H1 (cell line): ENCODE results near the gene TCF4. TPM values are rescaled to one million over a fixed set of nuclear protein-coding genes. Genes with fewer than 3 reads are reported as not detected.

Source experiments
- CTCF ChIA-PET: fragments of 300-600 bp; sonication (Branson Sonifier 250); formaldehyde crosslinking; loops from one replicate; lab custom pipeline; 2021; ENCODE audit not compliant: partially characterized antibody; lab: Charles Lee
- POLR2A ChIA-PET: fragments of 300-600 bp; sonication (Branson Sonifier 250); formaldehyde crosslinking; loops from one replicate; lab custom pipeline; 2021; ENCODE audit warnings: inconsistent platforms; ENCODE audit not compliant: partially characterized antibody; lab: Charles Lee
- DNase-seq, 2 experiments: peaks; one replicate each; pipeline versions ENCODE4 v3.0.0 to v3.0.0-alpha.2; 2010 to 2022; ENCODE audit warnings: low spot score in 2 of 2, low read depth in 1 of 2, mixed read lengths in 1 of 2
- FAIRE-seq: peaks from 2 replicates; lab custom pipeline; 2011; peaks lifted over from hg19 to GRCh38; lab: Jason Lieb, UNC
- H2AFZ ChIP-seq: 2 replicates; pipeline ENCODE4 v1.8.1; 2012; ENCODE audit warnings: low read length, inconsistent platforms
- H2AK5ac ChIP-seq: 2 replicates; pipeline ENCODE4 v1.6.1; 2013; ENCODE audit warnings: low read depth, low read length
- H2BK120ac ChIP-seq: replicated peaks from 2 replicates; pipeline ENCODE3; 2013; ENCODE audit warnings: low read depth, low read length, inconsistent platforms
- H2BK12ac ChIP-seq: 2 replicates; pipeline ENCODE4 v1.6.1; 2013; ENCODE audit warnings: low read depth, low read length
- H2BK15ac ChIP-seq: 2 replicates; pipeline ENCODE4 v1.6.1; 2013; ENCODE audit warnings: low read length
- H2BK20ac ChIP-seq: 2 replicates; pipeline ENCODE4 v1.6.1; 2013; ENCODE audit warnings: low read length
- H2BK5ac ChIP-seq: 2 replicates; pipeline ENCODE4 v1.6.1; 2013; ENCODE audit warnings: low read depth, low read length
- H3K14ac ChIP-seq: 2 replicates; pipeline ENCODE4 v1.6.1; 2013; ENCODE audit warnings: inconsistent platforms; ENCODE audit not compliant: insufficient read length
- H3K18ac ChIP-seq: 2 replicates; pipeline ENCODE4 v1.6.1; 2013; ENCODE audit warnings: low read length; ENCODE audit errors: extremely low read depth
- H3K23ac ChIP-seq: 2 replicates; pipeline ENCODE4 v1.6.1; 2013; ENCODE audit warnings: inconsistent platforms; ENCODE audit not compliant: insufficient read length
- H3K23me2 ChIP-seq: 2 replicates; pipeline ENCODE4 v1.6.1; 2013; ENCODE audit warnings: low read depth, low read length
- H3K27ac ChIP-seq: 2 replicates; pipeline ENCODE4 v1.6.1; 2011; ENCODE audit warnings: low read depth, low read length, inconsistent platforms
- H3K27me3 ChIP-seq, 4 experiments: replicated peaks in 1 of 4; 1 replicate in 1 of 4; 2 replicates in 3 of 4; pipeline versions ENCODE4 v1.6.1 to v1.8.1; 2011 to 2013; ENCODE audit warnings: low read length in 3 of 4, mild to moderate bottlenecking in 3 of 4, inconsistent platforms in 2 of 4, mixed read lengths in 2 of 4, moderate library complexity in 1 of 4; ENCODE audit not compliant: control insufficient read depth in 3 of 4, insufficient read depth in 3 of 4; ENCODE audit errors: extremely low read depth in 1 of 4
- H3K36me3 ChIP-seq, 4 experiments: 2 replicates each; pipeline versions ENCODE4 v1.6.1 to v1.8.1; 2011 to 2013; ENCODE audit warnings: mild to moderate bottlenecking in 4 of 4, low read length in 3 of 4, moderate library complexity in 2 of 4, control low read depth in 1 of 4, inconsistent platforms in 1 of 4; ENCODE audit not compliant: insufficient read depth in 4 of 4, control insufficient read depth in 2 of 4
- H3K4ac ChIP-seq: replicated peaks from 2 replicates; pipeline ENCODE3; 2013; ENCODE audit warnings: low read length, low read depth, mixed read lengths, inconsistent platforms; ENCODE audit not compliant: insufficient read length
- H3K4me1 ChIP-seq, 4 experiments: replicated peaks in 1 of 4; 1 replicate in 1 of 4; 2 replicates in 3 of 4; pipeline versions ENCODE4 v1.6.1 to v1.8.1; 2011 to 2013; ENCODE audit warnings: low read length in 3 of 4, inconsistent platforms in 2 of 4, mixed read lengths in 1 of 4; ENCODE audit not compliant: insufficient read depth in 4 of 4, control insufficient read depth in 3 of 4
- H3K4me2 ChIP-seq, 2 experiments: 2 replicates each; pipeline versions ENCODE4 v1.6.1 to v1.8.1; 2011 to 2013; ENCODE audit warnings: low read depth in 2 of 2, low read length in 2 of 2, control low read depth in 1 of 2, inconsistent platforms in 1 of 2, mild to moderate bottlenecking in 1 of 2; ENCODE audit not compliant: insufficient read depth in 1 of 2
- H3K4me3 ChIP-seq, 4 experiments: fragments of 200-600, 300-600 bp in 1 of 4; sonication (generic), shearing (Covaris generic), sonication (Bioruptor Twin) in 1 of 4; 2 replicates each; pipeline versions ENCODE4 v1.5.1 to v1.8.1; 2011 to 2016; ENCODE audit warnings: low read length in 4 of 4, low read depth in 3 of 4, control low read depth in 2 of 4, inconsistent platforms in 2 of 4, mild to moderate bottlenecking in 2 of 4, mixed read lengths in 1 of 4, moderate library complexity in 1 of 4; ENCODE audit not compliant: insufficient read depth in 2 of 4; ENCODE audit errors: extremely low read depth in 1 of 4
- H3K56ac ChIP-seq: replicated peaks from 2 replicates; pipeline ENCODE3; 2013; ENCODE audit warnings: low read depth, mild to moderate bottlenecking, mixed read lengths, low read length, inconsistent platforms; ENCODE audit not compliant: insufficient read length
- H3K79me1 ChIP-seq: 2 replicates; pipeline ENCODE4 v1.6.1; 2013; ENCODE audit warnings: low read depth, low read length, control low read depth
- H3K79me2 ChIP-seq, 2 experiments: 2 replicates each; pipeline versions ENCODE4 v1.6.1 to v1.8.1; 2012 to 2013; ENCODE audit warnings: low read length in 2 of 2, mild to moderate bottlenecking in 2 of 2, inconsistent platforms in 1 of 2; ENCODE audit not compliant: insufficient read depth in 2 of 2, control insufficient read depth in 1 of 2
- H3K9ac ChIP-seq, 4 experiments: replicated peaks in 1 of 4; 1 replicate in 1 of 4; 2 replicates in 3 of 4; pipeline versions ENCODE4 v1.6.1 to v1.8.1; 2011 to 2013; ENCODE audit warnings: low read depth in 3 of 4, low read length in 3 of 4, control low read depth in 2 of 4, mild to moderate bottlenecking in 2 of 4, moderate library complexity in 2 of 4, inconsistent platforms in 1 of 4; ENCODE audit errors: extremely low read depth in 1 of 4
- H3K9me3 ChIP-seq, 2 experiments: 2 replicates each; pipeline versions ENCODE4 v1.6.1 to v1.8.1; 2012 to 2013; ENCODE audit warnings: mild to moderate bottlenecking in 2 of 2, moderate library complexity in 2 of 2, control low read depth in 1 of 2, inconsistent platforms in 1 of 2, low read depth in 1 of 2, low read length in 1 of 2, mixed read lengths in 1 of 2; ENCODE audit not compliant: insufficient read depth in 2 of 2
- H4K20me1 ChIP-seq, 2 experiments: replicated peaks in 1 of 2; 2 replicates each; pipeline versions ENCODE3 to v1.8.1; 2011 to 2013; ENCODE audit warnings: inconsistent platforms in 2 of 2, low read length in 2 of 2, mild to moderate bottlenecking in 1 of 2; ENCODE audit not compliant: insufficient read depth in 2 of 2, control insufficient read depth in 1 of 2
- H4K5ac ChIP-seq: 2 replicates; pipeline ENCODE4 v1.6.1; 2013; ENCODE audit warnings: low read length, low read depth, mixed read lengths, inconsistent platforms; ENCODE audit not compliant: insufficient read length
- H4K8ac ChIP-seq: 2 replicates; pipeline ENCODE4 v1.8.0; 2013; ENCODE audit warnings: mild to moderate bottlenecking, moderate library complexity, low read length, inconsistent platforms; ENCODE audit not compliant: insufficient read depth; ENCODE audit errors: extremely low read depth
- H4K91ac ChIP-seq: replicated peaks from 2 replicates; pipeline ENCODE3; 2013; ENCODE audit warnings: low read length, mixed read lengths, inconsistent platforms; ENCODE audit not compliant: insufficient read length
- ASH2L ChIP-seq: fragments of 200-600, 300-600 bp; sonication (generic); IDR thresholded peaks from one replicate; pipeline ENCODE4 v1.7.1; 2017; ENCODE audit warnings: low read length
- CEBPB ChIP-seq: IDR thresholded peaks from 2 replicates; pipeline ENCODE4 v1.6.1; 2012; ENCODE audit warnings: low read depth, low read length
- CHD1 ChIP-seq: IDR thresholded peaks from 2 replicates; pipeline ENCODE4 v1.6.1; 2012; ENCODE audit warnings: low read depth, low read length, improper control_type of control experiment
- CREB1 ChIP-seq: IDR thresholded peaks from 2 replicates; pipeline ENCODE4 v1.6.1; 2012; ENCODE audit warnings: inconsistent platforms
- EZH2 ChIP-seq: fragments of 200-600 bp; sonication (generic); IDR thresholded peaks from 2 replicates; pipeline ENCODE4 v1.7.1; 2012; ENCODE audit warnings: low read depth, mild to moderate bottlenecking, moderate library complexity, low read length, inconsistent platforms; ENCODE audit not compliant: severe bottlenecking
- NANOG ChIP-seq: IDR thresholded peaks from 2 replicates; pipeline ENCODE4 v1.6.1; 2011; ENCODE audit warnings: low read length, low read depth, mild to moderate bottlenecking, inconsistent platforms; ENCODE audit not compliant: insufficient read depth, poor library complexity, severe bottlenecking
- PHF8 ChIP-seq: fragments of 200-600 bp; sonication (generic); conservative IDR thresholded peaks from 2 replicates; pipeline ENCODE4 v1.7.1; 2012; ENCODE audit warnings: low read depth, mild to moderate bottlenecking, inconsistent platforms, low read length, moderate library complexity
- POLR2A ChIP-seq, 2 experiments: IDR thresholded peaks; 1 replicate in 1 of 2; 2 replicates in 1 of 2; pipeline ENCODE4 v1.6.1; 2011; ENCODE audit warnings: low read depth in 2 of 2, low read length in 2 of 2, mild to moderate bottlenecking in 2 of 2; ENCODE audit errors: control extremely low read depth in 1 of 2
- RNF2 ChIP-seq: fragments of 200-900, 300-1000 bp; sonication (generic); IDR thresholded peaks from 2 replicates; pipeline ENCODE4 v1.7.1; 2016; ENCODE audit warnings: borderline replicate concordance, low read depth, mild to moderate bottlenecking, antibody characterized with exemption, low read length; ENCODE audit not compliant: poor library complexity, severe bottlenecking; ENCODE audit errors: missing control alignments
- SIX5 ChIP-seq: IDR thresholded peaks from 2 replicates; pipeline ENCODE4 v1.6.1; 2011; ENCODE audit warnings: mild to moderate bottlenecking, low read depth, low read length
- YY1 ChIP-seq: IDR thresholded peaks from 2 replicates; pipeline ENCODE4 v1.6.1; 2011; ENCODE audit warnings: low read depth, mild to moderate bottlenecking, low read length
- WGBS, 2 experiments: shearing (Covaris generic) in 1 of 2; methylation state at CpG; one replicate each; pipeline versions ENCODE4 v1.1.6 to v1.1.7; 2013 to 2015; ENCODE audit warnings: low lambda C conversion rate in 2 of 2, mixed read lengths in 2 of 2, inconsistent platforms in 1 of 2, low coverage in 1 of 2, missing lambda C conversion rate in 1 of 2; ENCODE audit not compliant: insufficient replicate concordance in 2 of 2, insufficient coverage in 1 of 2, insufficient read length in 1 of 2; ENCODE audit errors: extremely low coverage in 1 of 2, missing lambda C conversion rate in 1 of 2; 5-methylcytosine and 5-hydroxymethylcytosine counted together
- polyA plus RNA-seq, 7 experiments: library from polyadenylated mRNA; depleted of rRNA in 3 of 7; stranded (reverse) in 5 of 7; unstranded in 2 of 7; fragments of >200 nt in 5 of 7; fragments of 200-250 nt in 2 of 7; gene quantifications; 1 replicate in 5 of 7; 2 replicates in 1 of 7; 4 replicates in 1 of 7; pipeline versions ENCODE4 v1.2.1 to v1.2.3, GENCODE V29; 2011 to 2013; ENCODE audit warnings: missing spikeins in 2 of 7, mixed read lengths in 2 of 7
- total RNA-seq: library from RNA; stranded (reverse); fragmentation: NEBNext Ultra II Directional; extraction: Animal tissue kit (Norgen Biotek cat#: 25700); gene quantifications from 2 replicates; pipeline ENCODE4 v1.2.1, GENCODE V29; 2021
- TF ChIP-seq, protein P1 (sequence below), 3 experiments: IDR thresholded peaks; 1 replicate in 2 of 3; 2 replicates in 1 of 3; pipeline versions ENCODE4 v1.5.1 to v1.6.1; 2011; ENCODE audit warnings: low read length in 3 of 3, mild to moderate bottlenecking in 3 of 3, inconsistent platforms in 2 of 3, low read depth in 1 of 3, moderate library complexity in 1 of 3; ENCODE audit not compliant: insufficient read depth in 1 of 3; ENCODE audit errors: control extremely low read depth in 1 of 3

TCF4 gene
- total and polyA plus RNA-seq, 2 of the 8 experiments (the other 6 are each of a cell fraction or from before 2014, with no cell fraction given) = 59.3 to 118 TPM

DNA sequence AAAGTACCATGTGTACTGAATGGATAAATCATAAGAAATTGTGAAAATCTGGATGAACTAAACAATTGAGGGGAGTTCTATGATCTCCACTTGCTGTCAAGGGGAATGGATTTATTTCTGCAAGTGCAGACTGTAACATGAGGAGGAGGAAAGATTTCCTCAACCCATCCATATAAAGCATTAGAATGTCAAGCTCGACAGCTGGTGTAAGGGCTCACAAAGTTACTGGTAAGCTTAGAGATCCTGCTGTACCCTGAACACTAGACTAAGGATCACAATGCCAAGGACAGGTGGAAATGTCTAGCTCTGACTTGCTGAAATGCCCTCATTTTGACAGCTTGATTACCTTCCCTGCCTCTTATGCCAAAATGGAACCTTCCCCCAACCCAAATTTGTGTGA, 125.3 kb downstream of the TCF4 start:
- no peak overlapping the region for H4K8ac ChIP-seq
- H3K9ac ChIP-seq = no peak overlapping the region
- no peak overlapping the region for H3K18ac ChIP-seq
- CTCF ChIA-PET = interaction anchor here (0.6 to 1.5 kb wide), 4 partner anchors 9 to 122 kb away, joined by 3 to 4 read pairs (median 3); no protein-coding TSS in a partner anchor
- 94% methylated on average over 1 of the region's 1 CpG; no CpG with 5 or more reads in 1 of the 2 experiments for WGBS, 2 experiments
- H3K4me2 ChIP-seq = no peak overlapping the region
- no peak overlapping the region for H2AK5ac ChIP-seq
- peaks cover 2 to 18% (median 4%) of the 10 kb centered on the region in 4 experiments; a peak in 3 of 8 replicates for H3K36me3 ChIP-seq
- peaks cover 0 to 86% of the 10 kb centered on the region in 2 experiments; a peak in 3 of 4 replicates for H3K79me2 ChIP-seq
- no peak overlapping the region for H4K91ac ChIP-seq
- no peak overlapping the region for H2BK12ac ChIP-seq
- H3K79me1 ChIP-seq = peaks cover 6% of the 10 kb centered on the region; the same call in 1 of the 2 replicates
- DNase-seq = no peak
- no peak overlapping the region for H3K4ac ChIP-seq
- H3K4me1 ChIP-seq = peaks cover 9 to 17% (median 14%) of the 10 kb centered on the region in 4 experiments
- H4K20me1 ChIP-seq = peaks cover 0 to 6% of the 10 kb centered on the region in 2 experiments
- H3K27ac ChIP-seq = no peak overlapping the region
- no peak overlapping the region for H4K5ac ChIP-seq
- FAIRE-seq = no peak
- no peak overlapping the region for H3K23ac ChIP-seq
- no peak overlapping the region for H3K4me3 ChIP-seq
- H3K23me2 ChIP-seq = no peaks in the 10 kb centered on the region
- H2BK120ac ChIP-seq = no peak overlapping the region
- H2BK15ac ChIP-seq = no peak overlapping the region
- H3K14ac ChIP-seq = no peak overlapping the region
- POLR2A ChIA-PET = no interaction called here
- no peaks in the 10 kb centered on the region for H3K27me3 ChIP-seq
- no peak overlapping the region for H2AFZ ChIP-seq
- H3K9me3 ChIP-seq = no peaks in the 10 kb centered on the region
- no peak overlapping the region for H3K56ac ChIP-seq
- no peak overlapping the region for H2BK20ac ChIP-seq
- H2BK5ac ChIP-seq = no peak overlapping the region
- TF ChIP-seq CEBPB = no peak
- TF ChIP-seq, protein P1, sequence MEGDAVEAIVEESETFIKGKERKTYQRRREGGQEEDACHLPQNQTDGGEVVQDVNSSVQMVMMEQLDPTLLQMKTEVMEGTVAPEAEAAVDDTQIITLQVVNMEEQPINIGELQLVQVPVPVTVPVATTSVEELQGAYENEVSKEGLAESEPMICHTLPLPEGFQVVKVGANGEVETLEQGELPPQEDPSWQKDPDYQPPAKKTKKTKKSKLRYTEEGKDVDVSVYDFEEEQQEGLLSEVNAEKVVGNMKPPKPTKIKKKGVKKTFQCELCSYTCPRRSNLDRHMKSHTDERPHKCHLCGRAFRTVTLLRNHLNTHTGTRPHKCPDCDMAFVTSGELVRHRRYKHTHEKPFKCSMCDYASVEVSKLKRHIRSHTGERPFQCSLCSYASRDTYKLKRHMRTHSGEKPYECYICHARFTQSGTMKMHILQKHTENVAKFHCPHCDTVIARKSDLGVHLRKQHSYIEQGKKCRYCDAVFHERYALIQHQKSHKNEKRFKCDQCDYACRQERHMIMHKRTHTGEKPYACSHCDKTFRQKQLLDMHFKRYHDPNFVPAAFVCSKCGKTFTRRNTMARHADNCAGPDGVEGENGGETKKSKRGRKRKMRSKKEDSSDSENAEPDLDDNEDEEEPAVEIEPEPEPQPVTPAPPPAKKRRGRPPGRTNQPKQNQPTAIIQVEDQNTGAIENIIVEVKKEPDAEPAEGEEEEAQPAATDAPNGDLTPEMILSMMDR (IDR thresholded peaks at IDR 0.05; ENCODE audit: control extremely low read depth in 1 of 3, insufficient read depth in 1 of 3, low read depth in 1 of 3, low read length in 3 of 3) = no peak
- TF ChIP-seq ASH2L = no peak
- no peak for TF ChIP-seq YY1
- no peak for TF ChIP-seq RNF2
- TF ChIP-seq EZH2 = no peak
- TF ChIP-seq POLR2A (IDR thresholded peaks at IDR 0.05; ENCODE audit: control extremely low read depth in 1 of 2, low read depth in 2 of 2, low read length in 2 of 2) = no peak
- no peak for TF ChIP-seq NANOG
- TF ChIP-seq CHD1 = no peak
- no peak for TF ChIP-seq PHF8
- no peak for TF ChIP-seq CREB1
- TF ChIP-seq SIX5 = no peak
